DMS153 (cell line): Measurements from ENCODE around the gene PLPP1.
A peak's percentile ranks its signal among the peaks of the same experiment; 100 is the strongest.

ENCODE experiments used
- DNase-seq: peaks from one replicate; lab custom pipeline; 2025; lab: John Stamatoyannopoulos, UW

Gene PLPP1

DNA sequence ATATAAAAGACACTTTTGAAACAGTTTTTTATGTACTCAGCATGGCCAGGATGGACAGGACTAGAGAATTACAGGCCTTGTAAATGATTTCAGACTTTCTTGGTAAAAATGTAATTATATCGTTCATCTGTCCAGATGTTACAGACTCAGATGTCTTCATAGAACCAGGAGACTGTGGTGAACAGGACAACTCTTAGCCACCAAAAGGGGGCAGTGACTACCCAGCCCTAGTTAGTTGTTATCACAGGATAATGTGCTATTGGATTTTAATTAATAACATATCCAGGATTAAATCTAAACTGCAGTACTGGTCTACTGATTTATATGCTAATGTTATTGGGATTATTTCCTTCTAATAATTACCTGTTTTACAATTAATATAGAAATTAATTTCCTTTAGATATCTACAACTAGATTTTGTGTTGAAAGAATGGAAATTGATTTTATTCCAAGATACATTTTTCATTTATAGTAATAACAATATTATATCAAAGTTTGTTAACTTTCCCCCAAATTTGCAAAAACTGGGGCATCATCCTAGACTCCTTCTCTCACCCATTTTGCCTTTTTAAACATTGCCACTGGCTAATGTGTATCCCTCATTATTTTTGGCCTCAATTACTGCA, 127.6 kb downstream of the PLPP1 start:
- no peak for DNase-seq

DNA sequence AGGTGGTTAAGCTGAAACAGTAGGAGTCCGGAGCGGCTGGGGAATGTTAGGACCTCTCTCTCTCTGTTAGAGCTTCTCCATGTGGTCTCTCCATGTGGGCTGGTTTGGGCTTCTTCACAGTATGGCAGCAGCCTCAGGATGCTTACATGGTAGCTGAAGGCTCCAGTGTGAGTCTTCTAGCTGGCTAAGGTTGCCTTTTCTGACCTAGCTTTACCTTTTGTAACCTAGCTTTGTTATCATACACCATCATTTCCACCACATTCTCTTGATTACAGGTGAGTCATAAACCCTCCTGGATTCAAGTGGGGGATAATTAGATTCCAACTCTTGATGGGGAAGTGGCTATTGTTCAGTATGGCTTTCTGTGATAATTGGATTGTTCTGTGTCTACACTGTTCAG, 128.5 kb downstream of the PLPP1 start:
- DNase-seq = peak; percentile 29

GRCh38 chr5:55402199-55402598, 132.6 kb downstream of the PLPP1 start:
- no peak for DNase-seq

DNA sequence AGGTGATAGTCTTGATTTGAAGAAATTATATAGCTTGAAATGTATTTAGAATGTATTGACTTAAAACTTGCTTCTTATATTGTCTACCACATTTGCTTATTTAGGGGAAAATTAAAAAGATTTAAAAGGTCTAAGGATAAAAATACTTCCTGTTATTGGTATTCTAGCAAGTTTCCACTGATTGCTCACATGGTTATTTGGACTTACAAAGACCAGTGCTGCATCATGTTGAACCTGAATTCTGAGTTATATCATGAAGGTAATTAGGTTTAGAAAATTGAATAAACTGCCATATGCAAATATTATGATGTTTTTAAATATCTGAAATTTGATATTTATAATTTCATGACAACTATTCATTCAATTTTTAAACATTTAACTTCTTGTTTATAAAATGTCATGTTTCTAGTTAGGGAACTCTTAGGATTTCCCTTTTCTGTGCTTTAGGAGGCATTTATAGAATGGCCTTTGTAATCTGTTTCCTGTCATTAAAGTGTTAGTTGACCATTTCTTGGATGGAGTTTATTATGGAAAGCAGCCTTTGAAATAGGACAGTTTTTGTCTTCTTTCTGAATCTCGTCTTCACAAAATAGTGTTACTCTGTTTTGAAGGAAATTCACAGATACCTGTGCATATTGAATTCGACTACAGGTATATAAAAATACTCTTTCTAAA, 141.1 kb downstream of the PLPP1 start:
- DNase-seq = no peak

DNA sequence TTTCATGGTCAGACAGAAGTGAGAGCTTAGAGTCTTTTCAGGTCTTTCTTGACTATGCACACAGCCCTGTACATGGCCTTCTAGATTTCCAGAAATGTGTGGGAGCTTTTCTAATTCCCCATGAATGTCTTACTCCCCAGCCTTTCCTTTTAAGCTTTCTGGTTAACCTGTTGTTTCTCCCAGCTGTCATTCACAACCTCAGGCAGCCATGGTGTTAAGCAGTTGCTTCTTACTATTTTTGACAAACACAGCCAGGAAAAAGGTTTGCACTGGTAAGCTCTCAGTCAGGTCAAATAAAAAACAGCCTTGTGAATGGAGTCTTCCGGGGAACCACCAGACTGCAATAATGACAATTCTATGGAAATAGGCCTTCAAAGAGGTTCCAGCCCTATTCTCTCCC, 142.1 kb downstream of the PLPP1 start:
- no peak for DNase-seq

DNA sequence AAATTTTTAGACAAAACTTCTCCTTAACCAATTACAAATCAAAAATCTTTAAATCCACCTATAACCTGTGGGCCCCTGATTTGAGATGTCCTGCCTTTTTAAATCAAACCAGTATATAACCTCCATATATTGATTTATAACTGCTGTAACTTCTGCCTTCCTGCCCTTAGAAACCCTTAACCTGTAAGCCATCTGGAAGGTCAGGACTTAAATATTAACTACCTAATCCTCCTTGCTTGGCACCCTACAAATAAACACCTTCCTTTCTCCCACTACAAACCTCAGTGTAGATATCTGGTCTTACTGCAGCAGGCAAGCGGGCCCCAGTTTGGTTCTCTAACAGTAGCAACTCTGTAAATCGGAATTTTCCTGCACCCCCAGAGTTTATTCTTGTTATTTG, 143.1 kb downstream of the PLPP1 start:
- DNase-seq = no peak

DNA sequence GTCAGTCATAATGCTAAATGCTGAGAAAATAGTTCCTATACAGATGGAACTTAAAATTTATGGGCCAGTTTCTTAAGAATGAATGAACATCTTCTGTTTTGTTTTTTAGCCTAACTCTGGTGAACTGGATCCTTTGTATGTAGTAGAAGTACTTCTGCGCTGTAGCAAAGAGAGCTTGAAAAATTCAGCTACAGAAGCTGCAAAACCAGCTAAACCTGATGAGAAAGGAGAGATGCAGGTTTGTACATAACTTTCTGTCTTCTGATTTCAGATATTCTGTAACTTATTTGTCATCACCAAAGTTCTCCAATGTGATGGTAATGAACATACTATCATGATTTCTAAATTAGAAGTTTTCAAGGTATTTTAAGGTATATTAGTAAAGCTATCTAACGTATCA, 146.9 kb downstream of the PLPP1 start:
- DNase-seq = no peak

- no peak for DNase-seq
These were observed 148.4 kb downstream of the PLPP1 start for GRCh38 chr5:55386356-55386755.

- DNase-seq = no peak
These were observed 148.9 kb downstream of the PLPP1 start for GRCh38 chr5:55385846-55386245.

DNA sequence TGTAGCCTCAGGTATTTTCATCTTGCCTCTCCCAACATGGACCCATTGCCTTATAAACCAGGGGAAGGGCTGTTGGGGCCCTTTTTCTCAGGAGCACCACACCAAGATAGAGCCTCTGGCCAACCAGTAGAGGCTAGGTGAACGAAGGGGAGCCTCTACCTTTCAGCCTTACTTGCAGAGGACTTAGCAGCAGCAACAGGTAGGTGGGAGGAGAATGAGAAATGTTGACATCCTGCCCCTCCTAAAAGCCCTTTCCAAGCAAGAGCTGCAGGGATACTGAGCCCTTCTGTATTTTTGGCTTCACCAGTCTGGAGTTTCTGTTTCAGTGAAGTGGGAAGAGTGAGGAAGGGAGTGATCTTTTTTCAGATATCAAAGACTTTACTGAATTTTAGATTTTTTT, 149.5 kb downstream of the PLPP1 start:
- DNase-seq = no peak

GRCh38 chr5:55384072-55384471, 150.7 kb downstream of the PLPP1 start:
- DNase-seq = no peak

GRCh38 chr5:55383254-55383653, 151.5 kb downstream of the PLPP1 start:
- DNase-seq = no peak

DNA sequence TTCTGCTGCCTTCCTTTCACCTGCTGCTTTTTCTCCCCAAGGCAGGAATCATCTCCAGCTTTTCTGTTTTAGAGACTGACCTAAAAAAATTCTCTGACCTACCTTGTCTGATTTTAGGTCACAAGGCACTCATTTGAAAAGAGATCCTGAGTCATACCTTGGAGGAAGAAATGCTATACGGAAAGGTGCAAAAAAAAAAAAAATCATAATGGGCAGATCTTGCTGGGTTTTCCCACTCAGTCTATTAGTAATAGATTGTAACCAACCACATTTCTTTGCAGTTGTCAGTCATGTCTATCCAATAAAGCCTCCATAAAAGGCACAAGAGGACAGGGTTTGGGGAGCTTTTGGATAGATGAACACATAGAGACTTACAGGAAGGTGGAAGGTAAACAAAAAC, 157.0 kb downstream of the PLPP1 start:
- DNase-seq = no peak
